Stromal cell of bone marrow (primary cell): ENCODE results near the gene RNU1-1.
"Not testable (repeated sequence)": the region's sequence is repeated elsewhere in the genome, so short reads cannot be mapped to it uniquely, and the experiment has no call there.

Experiments used
- DNase-seq: peaks from one replicate; pipeline ENCODE4 v3.0.0-alpha.2; 2012; ENCODE audit warnings: low read depth

RNU1-1 gene

GRCh38 chr1:16493731-16494130 is 20.4 kb downstream of the RNU1-1 start:
- DNase-seq: not testable (repeated sequence)

- DNase-seq: not testable (repeated sequence)
These were observed 21.1 kb downstream of the RNU1-1 start for GRCh38 chr1:16492937-16493336.

- no peak for DNase-seq
These were observed 22.9 kb downstream of the RNU1-1 start for GRCh38 chr1:16491056-16491675.

GRCh38 chr1:16489195-16489880 is 24.7 kb downstream of the RNU1-1 start:
- not testable (repeated sequence) for DNase-seq

- DNase-seq: not testable (repeated sequence)
These were observed 27.1 kb downstream of the RNU1-1 start for GRCh38 chr1:16487011-16487410.

GRCh38 chr1:16486316-16486715 is 27.8 kb downstream of the RNU1-1 start:
- DNase-seq: not testable (repeated sequence)

- no peak for DNase-seq
These were observed 29.2 kb downstream of the RNU1-1 start for GRCh38 chr1:16484931-16485330.

GRCh38 chr1:16484501-16484835 is 29.6 kb downstream of the RNU1-1 start:
- no peak for DNase-seq

GRCh38 chr1:16483639-16484500 is 30.2 kb downstream of the RNU1-1 start:
- DNase-seq: not testable (repeated sequence)

- not testable (repeated sequence) for DNase-seq
These were observed 30.9 kb downstream of the RNU1-1 start for GRCh38 chr1:16483146-16483545.

- no peak for DNase-seq
These were observed 36.0 kb downstream of the RNU1-1 start for GRCh38 chr1:16478091-16478490.

- not testable (repeated sequence) for DNase-seq
These were observed 38.0 kb downstream of the RNU1-1 start for GRCh38 chr1:16475771-16476770.

GRCh38 chr1:16474891-16475290 is 39.2 kb downstream of the RNU1-1 start:
- DNase-seq: not testable (repeated sequence)

GRCh38 chr1:16474166-16474800 is 39.8 kb downstream of the RNU1-1 start:
- DNase-seq: no peak

GRCh38 chr1:16468558-16468957 is 45.5 kb downstream of the RNU1-1 start:
- no peak for DNase-seq

- no peak for DNase-seq
These were observed 49.0 kb downstream of the RNU1-1 start for GRCh38 chr1:16464917-16465625.
